ENCODE results near the gene WDR70. TPM values are rescaled to one million over a fixed set of nuclear protein-coding genes. Genes with fewer than 3 reads are reported as not detected.
A peak's percentile ranks its signal among the peaks of the same experiment; 100 is the strongest.

The WDR70 gene
- total RNA-seq, 1 experiment from 2014 or later: 25.0 TPM

DNA sequence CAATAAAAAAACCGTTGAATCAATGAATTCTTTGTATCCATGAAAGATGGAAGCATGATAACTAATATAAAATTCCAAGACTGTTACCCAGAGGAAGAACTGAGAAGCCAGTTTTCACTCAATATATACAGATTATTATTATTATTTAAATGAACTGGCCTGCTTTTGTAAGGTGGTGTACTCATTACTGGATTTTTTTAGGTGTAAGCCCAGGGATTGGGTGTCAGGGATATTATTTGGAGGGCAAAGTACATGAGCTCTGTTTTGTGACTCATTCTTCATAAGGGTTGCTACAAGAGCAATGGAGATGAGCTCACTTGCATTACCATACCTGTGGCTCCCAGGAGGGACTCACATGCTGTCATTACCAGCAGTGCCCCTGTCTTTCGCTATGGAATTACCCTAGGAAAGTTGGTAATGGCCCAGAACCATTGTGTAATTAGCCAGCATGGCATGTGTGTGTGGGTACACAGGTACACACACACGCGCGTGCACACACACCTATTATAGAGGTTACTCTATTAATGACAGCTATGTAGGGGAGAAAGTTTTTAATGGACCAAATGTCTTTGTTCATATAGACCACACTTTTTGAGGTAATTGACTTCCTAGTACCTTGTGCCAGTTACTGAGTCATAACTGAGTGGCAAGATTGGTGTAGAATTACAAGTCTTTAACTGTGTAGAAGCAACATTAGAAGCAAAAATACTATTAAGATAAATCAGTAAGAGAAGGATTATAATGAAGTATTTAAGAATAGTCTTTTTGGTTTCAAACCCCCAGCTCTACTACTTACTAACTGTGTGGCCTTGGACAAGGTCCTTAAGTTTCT lies 317.3 kb downstream of the WDR70 start:
- Histone ChIP-seq H3F3A (ENCODE audit: low read length, unreplicated experiment) (peaks cover 4% of the 10 kb centered on the region), H3K9ac (ENCODE audit: low read length) (no peak overlapping the region), H3K4me1 (ENCODE audit: insufficient read depth, low read length) (peaks cover 23% of the 10 kb centered on the region), H4K20me1 (ENCODE audit: low read length) (no peaks in the 10 kb centered on the region), H3K27ac (ENCODE audit: low read length) (peak overlapping the region; percentile 78), H3K9me3 (ENCODE audit: low read length) (no peaks in the 10 kb centered on the region), H3K4me2 (ENCODE audit: low read length) (peak overlapping the region; percentile 73), H2AFZ (ENCODE audit: low read length) (peak overlapping the region; percentile 35; the same call in 1 of the 2 replicates), H3K4me3 (ENCODE audit: low read length) (peak overlapping the region; percentile 30; the same call in 1 of the 2 replicates), H3K9me2 (replicated peaks; ENCODE audit: low read length) (no peaks in the 10 kb centered on the region), H3K27me3 (ENCODE audit: low read length) (no peaks in the 10 kb centered on the region), H3K79me2 (ENCODE audit: low read length) (no peaks in the 10 kb centered on the region), H3K36me3 (ENCODE audit: low read depth, low read length) (no peaks in the 10 kb centered on the region)
- ChIA-PET POLR2A (ENCODE audit: unreplicated experiment) (interaction anchor here (0.6 kb wide), 1 partner anchor 17 kb away, joined by 8 read pairs; no protein-coding TSS in a partner anchor), CTCF (no interaction called here)
- TF ChIP-seq CTCF (conservative IDR thresholded peaks at IDR 0.05; ENCODE audit: low read depth, low read length) (no peak), EZH2 (IDR thresholded peaks at IDR 0.05; ENCODE audit: low read length, unreplicated experiment) (no peak), EZH2phosphoT487 (IDR thresholded peaks at IDR 0.05; ENCODE audit: borderline replicate concordance, low read length) (no peak)
- intact Hi-C loops (cut with micrococcal nuclease): loop anchor here (2.0 kb wide), 1 partner anchor 28 kb away; no protein-coding TSS in a partner anchor
- DNase-seq: peak; percentile 82
- ATAC-seq: peak; percentile 94
- no TSS peak for BruUV-seq (replicated peaks)

GRCh38 chr5:37701868-37702267 lies 322.8 kb downstream of the WDR70 start:
- H3F3A ChIP-seq (ENCODE audit: low read length, unreplicated experiment): no peaks in the 10 kb centered on the region
- H3K79me2 ChIP-seq (ENCODE audit: low read length): no peaks in the 10 kb centered on the region
- intact Hi-C loops (cut with micrococcal nuclease): loop anchor here (5.0 kb wide), 1 partner anchor 205 kb away; no protein-coding TSS in a partner anchor
- H3K36me3 ChIP-seq (ENCODE audit: low read depth, low read length): no peaks in the 10 kb centered on the region
- TF ChIP-seq EZH2 (IDR thresholded peaks at IDR 0.05; ENCODE audit: low read length, unreplicated experiment) (no peak), CTCF (conservative IDR thresholded peaks at IDR 0.05; ENCODE audit: low read depth, low read length) (no peak), EZH2phosphoT487 (IDR thresholded peaks at IDR 0.05; ENCODE audit: borderline replicate concordance, low read length) (no peak)
- no peak overlapping the region for H3K4me3 ChIP-seq (ENCODE audit: low read length)
- ChIA-PET POLR2A (ENCODE audit: unreplicated experiment) (no interaction called here), CTCF (interaction anchor here (0.6 kb wide), 1 partner anchor 331 kb away, joined by 8 read pairs; the partner anchor contains the start of gene NUP155)
- BruUV-seq (replicated peaks): no TSS peak
- no peaks in the 10 kb centered on the region for H3K9me3 ChIP-seq (ENCODE audit: low read length)
- H3K4me2 ChIP-seq (ENCODE audit: low read length): no peak overlapping the region
- no peak for ATAC-seq
- H3K27me3 ChIP-seq (ENCODE audit: low read length): no peaks in the 10 kb centered on the region
- peaks cover 27% of the 10 kb centered on the region for H3K4me1 ChIP-seq (ENCODE audit: insufficient read depth, low read length)
- no peak overlapping the region for H3K9ac ChIP-seq (ENCODE audit: low read length)
- H4K20me1 ChIP-seq (ENCODE audit: low read length): no peaks in the 10 kb centered on the region
- H2AFZ ChIP-seq (ENCODE audit: low read length): no peak overlapping the region
- H3K27ac ChIP-seq (ENCODE audit: low read length): no peak overlapping the region
- H3K9me2 ChIP-seq (replicated peaks; ENCODE audit: low read length): no peaks in the 10 kb centered on the region
- no peak for DNase-seq
